Activated naive CD8-positive, alpha-beta T cell treated with anti-CD3 and anti-CD28 coated beads for 36 hours (primary cell): Measurements from ENCODE around the gene TRIM3. TPM values are rescaled to one million over a fixed set of nuclear protein-coding genes. Genes with fewer than 3 reads are reported as not detected.
A peak's percentile ranks its signal among the peaks of the same experiment; 100 is the strongest.

Experiments
- DNase-seq: peaks from one replicate; pipeline ENCODE4 v3.0.0; 2021
- H3K27ac Mint-ChIP-seq: one replicate; pipeline ENCODE4 v1.8.0; 2022; ENCODE audit warnings: mild to moderate bottlenecking, moderate library complexity, mixed read lengths
- H3K27me3 Mint-ChIP-seq: one replicate; pipeline ENCODE4 v1.8.0; 2022; ENCODE audit warnings: mild to moderate bottlenecking, mixed read lengths
- H3K36me3 Mint-ChIP-seq: one replicate; pipeline ENCODE4 v1.8.0; 2021; ENCODE audit warnings: mild to moderate bottlenecking, mixed read lengths
- H3K4me1 Mint-ChIP-seq: one replicate; pipeline ENCODE4 v1.8.0; 2021; ENCODE audit warnings: mixed read lengths
- H3K4me3 Mint-ChIP-seq: one replicate; pipeline ENCODE4 v1.8.0; 2022; ENCODE audit warnings: mild to moderate bottlenecking, moderate library complexity, mixed read lengths
- H3K9me3 Mint-ChIP-seq: one replicate; pipeline ENCODE4 v1.8.0; 2022; ENCODE audit warnings: mixed read lengths
- total RNA-seq, 2 experiments: library from RNA; stranded (reverse); gene quantifications; one replicate each; pipeline ENCODE4 v1.2.3, GENCODE V29; 2021

TRIM3 gene
- total RNA-seq, 2 experiments from 2014 or later = 3.4 to 3.6 TPM

DNA sequence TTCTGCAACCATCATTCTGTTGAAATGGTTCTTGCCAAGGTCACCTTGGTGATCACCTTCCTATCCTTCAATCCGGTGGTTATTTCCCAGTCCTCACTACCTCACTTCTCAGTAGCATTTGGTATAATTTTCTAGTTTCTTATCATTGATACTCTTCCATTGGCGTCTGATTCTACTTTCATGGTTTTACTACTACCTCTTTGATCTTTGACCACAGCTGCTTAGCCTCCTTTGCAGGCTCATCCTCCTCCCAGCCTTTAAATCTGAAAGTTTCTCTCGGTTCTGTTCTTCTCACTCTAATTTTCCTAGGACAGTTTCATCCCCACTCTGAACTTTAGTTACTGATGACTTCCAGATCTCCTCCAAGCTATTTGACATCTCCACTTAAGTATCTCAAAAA lies 12.5 kb upstream of the TRIM3 start:
- no peak for DNase-seq
- H3K4me3 Mint-ChIP-seq = no peak overlapping the region
- peaks cover 29% of the 10 kb centered on the region for H3K36me3 Mint-ChIP-seq
- no peak overlapping the region for H3K27ac Mint-ChIP-seq
- no peaks in the 10 kb centered on the region for H3K27me3 Mint-ChIP-seq
- peaks cover 17% of the 10 kb centered on the region for H3K4me1 Mint-ChIP-seq
- no peaks in the 10 kb centered on the region for H3K9me3 Mint-ChIP-seq

DNA sequence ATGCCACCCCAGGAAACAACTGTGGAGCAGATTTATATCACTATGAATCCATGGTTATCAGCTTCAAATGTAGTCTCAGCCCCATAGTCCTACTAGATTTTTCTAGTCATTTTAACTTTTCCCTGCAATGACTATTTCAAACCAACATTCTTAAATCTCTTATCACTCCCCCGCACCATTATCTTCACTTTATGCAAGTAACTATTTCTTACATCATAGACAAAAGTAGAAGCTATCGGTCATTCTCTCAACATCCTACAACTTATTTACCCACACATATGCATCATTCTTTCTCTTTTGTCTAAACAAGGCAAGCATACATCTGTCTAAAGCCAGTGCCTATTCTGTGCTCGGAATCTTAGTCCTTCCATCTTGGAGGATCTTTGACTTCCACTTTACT lies 11.9 kb upstream of the TRIM3 start:
- peaks cover 17% of the 10 kb centered on the region for H3K4me1 Mint-ChIP-seq
- H3K27me3 Mint-ChIP-seq = no peaks in the 10 kb centered on the region
- no peaks in the 10 kb centered on the region for H3K9me3 Mint-ChIP-seq
- H3K4me3 Mint-ChIP-seq = no peak overlapping the region
- H3K36me3 Mint-ChIP-seq = peaks cover 34% of the 10 kb centered on the region
- no peak overlapping the region for H3K27ac Mint-ChIP-seq
- no peak for DNase-seq

DNA sequence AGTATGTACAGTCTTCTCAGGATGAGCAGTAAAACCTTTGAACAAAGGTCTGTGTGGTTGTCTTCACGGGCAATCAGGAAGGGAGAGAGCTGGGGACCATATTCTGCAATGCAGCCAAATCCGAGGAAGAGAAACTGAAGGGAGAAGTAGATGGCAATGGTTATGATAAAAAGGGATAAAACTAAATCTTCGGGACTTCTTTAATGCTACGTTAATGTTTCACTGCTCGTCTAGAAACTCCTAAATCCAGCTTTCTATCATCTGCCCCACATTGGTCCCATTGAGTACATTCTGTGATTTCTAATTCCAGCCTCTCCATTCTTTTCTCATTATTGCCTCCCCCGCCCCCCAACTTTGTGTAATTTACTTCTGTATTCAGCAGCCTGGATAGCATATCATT lies 9.3 kb upstream of the TRIM3 start:
- peaks cover 27% of the 10 kb centered on the region for H3K36me3 Mint-ChIP-seq
- H3K4me1 Mint-ChIP-seq = peaks cover 25% of the 10 kb centered on the region
- peak overlapping the region; percentile 94 for H3K27ac Mint-ChIP-seq
- H3K4me3 Mint-ChIP-seq = peak overlapping the region; percentile 92
- no peaks in the 10 kb centered on the region for H3K9me3 Mint-ChIP-seq
- DNase-seq = no peak
- H3K27me3 Mint-ChIP-seq = no peaks in the 10 kb centered on the region

DNA sequence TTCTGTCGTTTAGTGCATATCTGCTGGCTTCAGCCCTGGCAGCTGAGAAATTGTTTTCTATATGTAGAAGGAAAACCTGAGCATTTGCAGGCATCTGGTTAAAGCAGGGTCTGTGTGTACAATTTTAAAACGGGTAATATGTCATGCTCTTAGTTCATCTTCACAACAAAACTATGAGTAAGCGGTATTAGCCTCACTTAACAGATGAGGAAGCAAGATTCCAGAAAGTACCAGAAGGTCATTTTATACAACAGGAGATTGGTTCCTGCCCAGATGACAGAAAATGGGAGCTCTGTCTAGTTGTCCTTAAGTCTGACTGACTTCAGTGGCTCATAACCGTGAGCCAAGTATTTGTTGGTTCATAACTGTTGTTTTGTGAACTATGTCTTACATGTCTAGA lies 8.7 kb upstream of the TRIM3 start:
- Mint-ChIP-seq H3K9me3 (no peaks in the 10 kb centered on the region), H3K27ac (peak overlapping the region; percentile 94), H3K36me3 (peaks cover 30% of the 10 kb centered on the region), H3K27me3 (no peaks in the 10 kb centered on the region), H3K4me3 (peak overlapping the region; percentile 92), H3K4me1 (peaks cover 25% of the 10 kb centered on the region)
- no peak for DNase-seq

DNA sequence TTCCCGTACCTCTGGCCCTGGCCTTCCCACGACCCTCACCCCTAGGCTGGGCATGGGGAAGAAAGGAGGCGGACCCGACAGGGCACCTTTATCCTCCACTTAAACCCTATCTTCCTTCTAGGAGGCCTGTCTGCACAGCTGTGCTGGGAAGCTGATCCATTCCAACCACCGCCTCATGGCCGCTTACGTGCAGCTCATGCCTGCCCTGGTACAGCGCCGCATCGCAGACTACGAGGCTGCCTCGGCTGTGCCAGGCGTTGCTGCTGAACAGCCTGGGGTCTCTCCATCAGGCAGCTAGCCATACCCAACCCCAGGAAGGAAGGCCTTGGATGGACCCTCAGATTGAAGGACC lies 8.2 kb upstream of the TRIM3 start:
- Mint-ChIP-seq H3K4me1 (peaks cover 25% of the 10 kb centered on the region), H3K27ac (peak overlapping the region; percentile 94), H3K27me3 (no peaks in the 10 kb centered on the region), H3K36me3 (peaks cover 30% of the 10 kb centered on the region), H3K9me3 (no peaks in the 10 kb centered on the region), H3K4me3 (peak overlapping the region; percentile 92)
- DNase-seq = no peak

DNA sequence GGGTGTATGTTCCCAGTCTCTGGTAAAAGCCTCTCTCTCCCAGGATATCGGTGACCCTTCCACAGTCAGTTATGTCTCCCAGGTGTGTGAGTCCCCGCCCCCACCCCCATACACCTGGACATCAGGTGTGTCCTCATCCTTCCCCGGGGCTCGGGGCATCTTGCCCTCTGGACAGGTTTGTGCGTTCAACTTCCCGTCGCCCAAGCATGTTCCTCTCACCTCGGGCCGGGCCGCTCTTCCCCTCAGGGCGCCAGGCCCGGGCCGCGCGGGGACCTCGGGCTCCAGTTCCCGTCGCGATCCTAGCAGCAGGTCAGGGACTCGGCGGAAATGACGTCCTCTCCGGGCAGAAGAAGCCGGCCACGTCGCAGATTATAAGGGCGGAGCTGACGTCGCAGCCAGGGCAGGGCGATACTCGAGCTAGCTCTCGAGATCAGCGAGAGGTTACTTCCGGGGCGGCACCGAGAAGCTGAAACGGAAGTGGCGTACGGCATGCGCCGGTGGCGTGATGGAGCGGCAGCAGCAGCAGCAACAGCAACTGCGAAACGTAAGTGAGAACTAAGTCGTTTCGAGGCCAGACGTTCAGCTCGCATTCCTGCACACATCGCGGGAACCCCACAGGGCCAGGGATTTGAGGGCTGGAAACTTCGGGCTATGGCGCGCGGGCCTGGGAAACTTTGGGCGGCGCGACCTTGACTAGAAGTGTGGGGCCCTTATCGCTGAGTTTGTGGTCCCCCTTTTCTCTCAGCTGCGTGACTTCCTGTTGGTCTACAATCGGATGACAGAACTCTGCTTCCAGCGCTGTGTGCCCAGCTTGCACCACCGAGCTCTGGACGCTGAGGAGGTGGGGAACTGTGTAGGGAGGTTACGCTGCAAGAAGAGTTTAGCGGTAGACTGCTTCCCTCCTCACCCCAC lies 7.5 kb upstream of the TRIM3 start, which contains the start of the genes ARFIP2 and TIMM10B:
Gene ARFIP2 (minus strand): TSS at position 320 of the 912 bp plus-strand sequence. CDS start 910 bp downstream, outside the sequence.
Gene TIMM10B (plus strand): TSS at position 490 of the 912 bp plus-strand sequence. CDS start 16 bp downstream, at position 506.
- no peaks in the 10 kb centered on the region for H3K9me3 Mint-ChIP-seq
- peaks cover 30% of the 10 kb centered on the region for H3K36me3 Mint-ChIP-seq
- no peaks in the 10 kb centered on the region for H3K27me3 Mint-ChIP-seq

DNA sequence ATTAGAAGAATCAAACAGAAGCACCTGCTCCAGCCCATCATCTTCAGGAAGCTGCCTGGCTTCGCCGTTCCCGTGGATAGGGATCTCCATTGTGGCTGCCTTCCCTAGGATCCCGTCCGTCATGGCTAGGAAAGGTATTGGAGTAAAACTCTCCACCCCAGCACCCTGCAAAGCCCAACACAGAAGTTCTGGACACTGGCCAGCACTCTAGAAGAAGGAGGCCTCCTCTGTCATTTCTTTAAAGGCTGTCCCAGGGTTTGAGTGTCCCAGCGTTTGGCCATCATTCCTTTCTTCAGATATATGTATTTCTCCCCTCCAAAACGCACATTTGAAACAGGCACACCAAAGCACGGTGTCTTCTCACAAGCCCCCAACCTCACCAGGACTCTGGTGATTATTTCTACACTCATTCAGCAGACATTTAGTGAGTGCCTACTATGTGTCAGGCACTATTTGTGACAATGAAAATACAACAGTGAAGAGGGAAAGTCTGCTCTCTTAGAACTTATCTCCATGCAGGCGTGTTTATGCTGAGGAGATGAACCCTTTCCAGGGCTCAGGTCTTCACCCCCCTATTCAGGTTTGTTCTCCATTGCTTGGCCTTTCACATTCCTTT lies 6.7 kb upstream of the TRIM3 start:
- H3K9me3 Mint-ChIP-seq = no peaks in the 10 kb centered on the region
- peak overlapping the region; percentile 94 for H3K27ac Mint-ChIP-seq
- H3K27me3 Mint-ChIP-seq = no peaks in the 10 kb centered on the region
- peaks cover 30% of the 10 kb centered on the region for H3K36me3 Mint-ChIP-seq
- H3K4me3 Mint-ChIP-seq = peak overlapping the region; percentile 92
- no peak for DNase-seq
- peaks cover 25% of the 10 kb centered on the region for H3K4me1 Mint-ChIP-seq

More for the DNA sequence above, 7.5 kb upstream of the TRIM3 start, which contains the start of the genes ARFIP2 and TIMM10B:
- H3K4me1 Mint-ChIP-seq = peaks cover 25% of the 10 kb centered on the region
- peak within 1 kb of the TSS; percentile 92 for H3K4me3 Mint-ChIP-seq
- DNase-seq = peak; percentile 96
- peak within 1 kb of the TSS; percentile 94 for H3K27ac Mint-ChIP-seq

DNA sequence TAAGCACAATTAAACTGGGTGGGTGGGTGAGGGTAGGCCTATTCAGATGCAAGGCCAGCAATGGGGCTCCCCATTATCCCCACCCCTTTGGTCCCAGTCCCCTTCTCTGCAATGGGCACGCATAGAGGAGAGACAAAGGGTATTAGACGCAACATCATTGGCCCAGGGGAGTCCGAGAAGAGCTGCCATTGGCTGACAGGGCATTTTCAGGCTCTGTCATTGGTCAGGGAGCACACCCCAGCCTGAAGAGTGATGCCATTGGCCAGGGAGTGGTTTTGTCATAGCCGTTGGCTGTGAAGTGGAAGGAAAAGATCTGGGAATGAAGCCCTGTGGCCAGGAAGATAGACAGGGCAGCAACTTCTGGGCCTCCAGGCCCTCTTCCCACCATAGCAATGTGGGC lies 2.8 kb upstream of the TRIM3 start:
- Mint-ChIP-seq H3K4me3 (no peak overlapping the region), H3K36me3 (peaks cover 10% of the 10 kb centered on the region), H3K27ac (no peak overlapping the region), H3K27me3 (no peaks in the 10 kb centered on the region), H3K4me1 (peaks cover 26% of the 10 kb centered on the region), H3K9me3 (no peaks in the 10 kb centered on the region)
- DNase-seq = no peak

DNA sequence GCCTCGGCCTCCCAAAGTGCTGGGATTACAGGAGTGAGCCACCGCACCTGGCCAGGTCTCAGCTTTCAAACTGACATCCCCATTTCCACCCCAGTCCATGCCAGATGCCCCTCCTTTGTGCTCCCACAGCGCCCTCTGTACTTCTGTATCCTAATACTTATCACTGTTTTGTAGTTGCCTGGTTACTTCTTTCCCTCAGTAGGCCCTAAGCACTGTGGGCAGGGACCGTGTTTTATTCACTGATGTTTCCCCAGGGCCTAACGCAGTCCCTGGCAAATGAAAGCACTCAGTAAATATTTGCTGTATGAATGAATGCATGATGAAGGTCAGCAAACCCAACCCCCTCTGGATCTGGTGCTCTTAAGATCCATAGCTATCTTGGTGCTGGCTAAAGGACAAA lies 2.2 kb upstream of the TRIM3 start:
- Mint-ChIP-seq H3K27ac (no peak overlapping the region), H3K4me3 (no peak overlapping the region)

DNA sequence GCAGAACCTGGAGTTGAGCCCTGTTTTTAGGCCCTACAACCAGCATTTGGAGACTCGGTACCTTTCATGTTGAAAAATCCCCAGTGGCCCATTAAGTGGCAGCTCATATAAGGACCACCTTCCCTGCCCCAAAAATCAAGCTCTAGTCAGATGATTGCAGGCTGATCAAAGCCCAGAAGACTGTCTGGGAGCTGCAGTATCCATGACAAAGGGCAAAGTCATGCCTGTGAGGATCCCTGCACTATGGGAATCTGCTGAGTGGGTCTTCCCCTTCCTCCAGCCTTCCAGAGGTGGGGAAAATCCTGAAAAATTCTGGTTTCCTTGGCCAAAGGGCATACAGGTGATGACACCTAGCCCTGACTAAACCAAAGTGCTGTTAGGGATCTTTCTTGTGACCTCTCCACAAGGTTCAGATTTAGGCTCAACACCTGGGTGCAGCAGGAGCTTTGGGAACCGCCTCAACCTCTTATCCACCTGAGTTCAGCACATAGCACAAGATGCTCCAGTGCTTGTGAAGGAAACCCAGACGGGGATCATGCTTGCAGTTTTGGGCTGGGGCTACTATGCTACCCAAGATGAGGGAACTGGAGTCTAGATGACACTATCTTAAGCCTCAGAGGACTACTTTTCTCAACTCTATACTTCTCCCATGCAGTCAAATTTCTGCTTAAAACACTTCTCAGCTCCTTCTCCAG lies 1.2 kb upstream of the TRIM3 start:
- Mint-ChIP-seq H3K36me3 (peaks cover 5% of the 10 kb centered on the region), H3K27ac (no peak overlapping the region), H3K4me3 (peak overlapping the region; percentile 3), H3K9me3 (no peaks in the 10 kb centered on the region), H3K27me3 (no peaks in the 10 kb centered on the region), H3K4me1 (peaks cover 25% of the 10 kb centered on the region)
- DNase-seq = no peak

More for the DNA sequence above, 2.2 kb upstream of the TRIM3 start:
- H3K36me3 Mint-ChIP-seq = peaks cover 8% of the 10 kb centered on the region
- no peaks in the 10 kb centered on the region for H3K27me3 Mint-ChIP-seq
- DNase-seq = no peak
- H3K4me1 Mint-ChIP-seq = peaks cover 26% of the 10 kb centered on the region
- no peaks in the 10 kb centered on the region for H3K9me3 Mint-ChIP-seq

DNA sequence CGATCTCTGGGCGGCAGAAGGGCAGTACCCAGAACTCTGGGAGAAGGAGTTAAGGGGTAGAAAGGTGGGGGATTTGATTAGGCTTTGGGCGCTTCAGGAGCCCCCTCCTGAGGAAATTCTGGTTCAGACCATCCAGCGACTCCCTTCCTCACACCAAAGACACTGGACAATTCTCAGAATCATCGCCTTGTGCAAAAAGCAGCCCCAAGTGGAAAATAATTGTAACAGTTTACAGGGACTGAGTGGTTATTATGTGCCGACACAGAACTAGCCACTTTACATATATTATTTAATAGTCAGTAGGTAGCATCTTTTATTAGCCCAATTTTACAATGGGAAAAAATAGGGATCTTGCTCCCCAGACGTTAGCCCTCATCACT lies 662 bp upstream of the TRIM3 start:
- Mint-ChIP-seq H3K4me3 (peak overlapping the region; percentile 70), H3K4me1 (peaks cover 20% of the 10 kb centered on the region), H3K9me3 (no peaks in the 10 kb centered on the region), H3K27me3 (no peaks in the 10 kb centered on the region), H3K27ac (no peak overlapping the region), H3K36me3 (peaks cover 4% of the 10 kb centered on the region)
- DNase-seq = no peak

DNA sequence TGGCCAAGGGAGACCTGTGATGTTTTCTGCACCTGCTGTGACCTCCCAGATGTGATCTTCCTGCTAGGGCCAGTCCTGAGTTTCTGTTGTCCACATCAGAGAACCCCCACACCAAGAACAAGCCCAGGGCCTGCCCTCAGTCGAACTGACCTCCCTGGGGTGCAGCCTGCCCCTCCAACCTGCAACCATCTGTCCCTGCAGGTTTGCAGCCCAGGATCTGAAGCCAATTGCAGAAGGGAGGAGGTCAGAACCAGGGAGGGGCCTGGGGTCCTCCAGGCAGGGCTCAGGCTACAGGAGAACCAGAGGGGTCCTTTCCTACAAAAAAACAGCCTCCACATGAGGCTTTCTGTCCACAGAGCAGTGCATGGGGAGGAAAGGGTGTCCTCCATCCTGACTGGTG lies 807 bp downstream of the TRIM3 start:
- no peak overlapping the region for H3K27ac Mint-ChIP-seq
- H3K4me3 Mint-ChIP-seq = peak overlapping the region; percentile 40
- DNase-seq = no peak
- no peaks in the 10 kb centered on the region for H3K27me3 Mint-ChIP-seq
- H3K36me3 Mint-ChIP-seq = peaks cover 3% of the 10 kb centered on the region
- no peaks in the 10 kb centered on the region for H3K9me3 Mint-ChIP-seq
- peaks cover 16% of the 10 kb centered on the region for H3K4me1 Mint-ChIP-seq

DNA sequence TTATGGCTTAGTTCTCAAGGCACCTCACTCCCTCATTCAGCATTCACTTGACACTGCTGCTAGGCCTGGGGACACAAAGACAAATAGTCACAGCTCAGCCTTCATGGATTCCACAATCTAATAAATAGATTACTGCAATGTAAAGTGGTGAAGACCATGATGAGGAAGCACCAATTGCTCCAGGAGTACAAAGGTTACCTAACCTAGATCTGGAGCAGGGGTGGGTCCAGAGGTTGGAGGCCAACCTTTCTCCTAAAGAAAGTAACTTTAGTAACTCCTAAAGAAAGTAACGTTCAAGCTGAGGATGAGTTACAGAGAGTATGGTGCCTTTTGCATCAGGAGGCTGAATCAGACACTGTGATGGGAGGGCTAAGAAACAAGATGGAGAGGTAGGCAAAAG lies 4.1 kb downstream of the TRIM3 start:
- no peaks in the 10 kb centered on the region for H3K36me3 Mint-ChIP-seq
- peaks cover 16% of the 10 kb centered on the region for H3K4me1 Mint-ChIP-seq

DNA sequence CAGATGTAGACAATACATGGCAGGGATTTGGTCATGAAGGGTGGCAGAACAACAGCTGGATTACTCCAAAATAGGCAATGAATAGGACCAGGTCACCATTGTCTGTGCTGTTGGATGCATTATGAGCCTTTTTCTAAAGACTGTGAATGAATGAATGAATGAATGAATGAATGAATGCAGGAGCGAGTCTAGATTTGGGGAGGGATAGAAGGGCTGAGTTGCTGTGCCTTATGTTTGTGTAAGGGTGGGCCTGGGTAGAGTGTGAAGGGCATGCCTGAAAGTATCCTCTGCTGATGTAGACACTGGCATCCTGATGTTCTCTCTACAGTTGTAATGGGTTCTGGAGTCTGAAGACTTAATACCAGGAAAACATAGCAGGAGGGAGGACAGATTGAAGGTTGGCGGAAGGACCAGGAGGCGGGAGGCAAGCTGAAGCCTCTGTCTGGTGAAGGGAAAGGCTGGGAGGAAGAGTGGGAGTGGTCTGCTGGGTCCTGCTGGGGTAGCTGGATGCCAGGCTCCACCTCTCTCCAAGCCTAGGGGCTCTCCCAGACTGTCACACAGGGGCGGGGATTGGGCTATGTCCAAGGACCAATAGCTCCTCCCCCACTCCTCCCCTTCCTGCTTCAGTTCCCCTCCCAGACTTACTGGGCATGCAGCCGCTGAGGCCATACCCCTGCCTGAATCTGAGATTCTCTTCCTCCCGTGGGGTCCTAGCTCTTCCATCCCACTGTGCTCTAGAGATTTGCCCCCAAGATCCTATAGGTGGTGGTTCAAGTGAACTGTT lies 4.8 kb downstream of the TRIM3 start:
- H3K27ac Mint-ChIP-seq = no peak overlapping the region
- H3K9me3 Mint-ChIP-seq = no peaks in the 10 kb centered on the region
- H3K36me3 Mint-ChIP-seq = no peaks in the 10 kb centered on the region
- H3K4me1 Mint-ChIP-seq = peaks cover 11% of the 10 kb centered on the region
- no peak overlapping the region for H3K4me3 Mint-ChIP-seq
- DNase-seq = peak; percentile 21
- H3K27me3 Mint-ChIP-seq = no peaks in the 10 kb centered on the region

More for the DNA sequence above, 4.1 kb downstream of the TRIM3 start:
- H3K9me3 Mint-ChIP-seq = no peaks in the 10 kb centered on the region
- no peak for DNase-seq
- no peak overlapping the region for H3K27ac Mint-ChIP-seq
- no peak overlapping the region for H3K4me3 Mint-ChIP-seq
- no peaks in the 10 kb centered on the region for H3K27me3 Mint-ChIP-seq
